Thymus (tissue), 14 donors: ENCODE data around the gene DDX54. TPM values are rescaled to one million over a fixed set of nuclear protein-coding genes. Genes with fewer than 3 reads are reported as not detected.

Experiments used
- DNase-seq, 9 donors: peaks; one replicate each; pipeline ENCODE4 v3.0.0-alpha.2; 2013; ENCODE audit warnings: low spot score in 9 of 9, low read depth in 6 of 9, missing footprints in 1 of 9
- H3K27ac ChIP-seq, 2 donors: one replicate each; pipeline ENCODE4 v1.5.1; 2013; ENCODE audit warnings: control low read depth in 1 of 2, low read depth in 1 of 2, low read length in 1 of 2, mild to moderate bottlenecking in 1 of 2, moderate library complexity in 1 of 2
- H3K27me3 ChIP-seq, 2 donors: one replicate each; pipeline ENCODE4 v1.5.1; 2013; ENCODE audit warnings: low read length in 1 of 2; ENCODE audit not compliant: control insufficient read depth in 2 of 2, insufficient read depth in 1 of 2
- H3K36me3 ChIP-seq, 2 donors: one replicate each; pipeline ENCODE4 v1.5.1; 2013; ENCODE audit warnings: low read length in 1 of 2, mild to moderate bottlenecking in 1 of 2, moderate library complexity in 1 of 2; ENCODE audit not compliant: control insufficient read depth in 2 of 2, insufficient read depth in 2 of 2
- H3K4me1 ChIP-seq, 2 donors: one replicate each; pipeline ENCODE4 v1.5.1; 2013; ENCODE audit warnings: low read length in 2 of 2; ENCODE audit not compliant: control insufficient read depth in 2 of 2, insufficient read depth in 2 of 2
- H3K4me3 ChIP-seq, 2 donors: one replicate each; pipeline ENCODE4 v1.5.1; 2013; ENCODE audit warnings: low read length in 2 of 2, control low read depth in 1 of 2, mild to moderate bottlenecking in 1 of 2
- H3K9me3 ChIP-seq, 2 donors: one replicate each; pipeline ENCODE4 v1.5.1; 2013; ENCODE audit warnings: low read length in 1 of 2, mild to moderate bottlenecking in 1 of 2; ENCODE audit not compliant: control insufficient read depth in 2 of 2, insufficient read depth in 1 of 2
- WGBS: extraction: QIAGEN DNeasy Blood & Tissue Kit; methylation state at CpG from one replicate; pipeline ENCODE4 v1.1.7; 2013; 5-methylcytosine and 5-hydroxymethylcytosine counted together
- long read RNA-seq, 10 donors: transcript quantifications; one replicate each; lab custom pipeline, GENCODE V29; 2026
- polyA plus RNA-seq: library from polyadenylated mRNA; stranded (reverse); fragments of 200-250 nt; gene quantifications from one replicate; pipeline ENCODE4 v1.2.3, GENCODE V29; 2013
- total RNA-seq: library from RNA; stranded (reverse); fragments of 120-200 nt; gene quantifications from one replicate; pipeline ENCODE4 v1.2.4, GENCODE V29; 2013
- donor health status: healthy.

DDX54 gene, protein sequence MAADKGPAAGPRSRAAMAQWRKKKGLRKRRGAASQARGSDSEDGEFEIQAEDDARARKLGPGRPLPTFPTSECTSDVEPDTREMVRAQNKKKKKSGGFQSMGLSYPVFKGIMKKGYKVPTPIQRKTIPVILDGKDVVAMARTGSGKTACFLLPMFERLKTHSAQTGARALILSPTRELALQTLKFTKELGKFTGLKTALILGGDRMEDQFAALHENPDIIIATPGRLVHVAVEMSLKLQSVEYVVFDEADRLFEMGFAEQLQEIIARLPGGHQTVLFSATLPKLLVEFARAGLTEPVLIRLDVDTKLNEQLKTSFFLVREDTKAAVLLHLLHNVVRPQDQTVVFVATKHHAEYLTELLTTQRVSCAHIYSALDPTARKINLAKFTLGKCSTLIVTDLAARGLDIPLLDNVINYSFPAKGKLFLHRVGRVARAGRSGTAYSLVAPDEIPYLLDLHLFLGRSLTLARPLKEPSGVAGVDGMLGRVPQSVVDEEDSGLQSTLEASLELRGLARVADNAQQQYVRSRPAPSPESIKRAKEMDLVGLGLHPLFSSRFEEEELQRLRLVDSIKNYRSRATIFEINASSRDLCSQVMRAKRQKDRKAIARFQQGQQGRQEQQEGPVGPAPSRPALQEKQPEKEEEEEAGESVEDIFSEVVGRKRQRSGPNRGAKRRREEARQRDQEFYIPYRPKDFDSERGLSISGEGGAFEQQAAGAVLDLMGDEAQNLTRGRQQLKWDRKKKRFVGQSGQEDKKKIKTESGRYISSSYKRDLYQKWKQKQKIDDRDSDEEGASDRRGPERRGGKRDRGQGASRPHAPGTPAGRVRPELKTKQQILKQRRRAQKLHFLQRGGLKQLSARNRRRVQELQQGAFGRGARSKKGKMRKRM
- total RNA-seq (23.6 TPM), polyA plus RNA-seq (49.8 TPM)
- long read RNA-seq, donor 1: 0 reads
- long read RNA-seq, donor 2: 0 reads
- long read RNA-seq, donor 3, full-length matches to known transcripts: 11 of 18 reads
- long read RNA-seq, donor 3, partial matches to known transcripts: 7 of 18 reads
- long read RNA-seq, donor 3, other reads (novel, unspliced or antisense): 0 of 18 reads
- long read RNA-seq, donor 4, full-length matches to known transcripts: 1 of 1 reads
- long read RNA-seq, donor 4, partial matches to known transcripts: 0 of 1 reads
- long read RNA-seq, donor 4, other reads (novel, unspliced or antisense): 0 of 1 reads
- long read RNA-seq, donor 5, full-length matches to known transcripts: 8 of 8 reads
- long read RNA-seq, donor 5, partial matches to known transcripts: 0 of 8 reads
- long read RNA-seq, donor 5, other reads (novel, unspliced or antisense): 0 of 8 reads
- long read RNA-seq, donor 6, full-length matches to known transcripts: 10 of 10 reads
- long read RNA-seq, donor 6, partial matches to known transcripts: 0 of 10 reads
- long read RNA-seq, donor 6, other reads (novel, unspliced or antisense): 0 of 10 reads
- long read RNA-seq, donor 7, partial matches to known transcripts: 0 of 2 reads
- long read RNA-seq, donor 7, other reads (novel, unspliced or antisense): 0 of 2 reads
- long read RNA-seq, donor 8, full-length matches to known transcripts: 5 of 5 reads
- long read RNA-seq, donor 8, partial matches to known transcripts: 0 of 5 reads
- long read RNA-seq, donor 8, other reads (novel, unspliced or antisense): 0 of 5 reads
- long read RNA-seq, donor 9: 0 reads
- long read RNA-seq, donor 10, full-length matches to known transcripts: 2 of 2 reads
- long read RNA-seq, donor 10, partial matches to known transcripts: 0 of 2 reads
- long read RNA-seq, donor 10, other reads (novel, unspliced or antisense): 0 of 2 reads

DNA sequence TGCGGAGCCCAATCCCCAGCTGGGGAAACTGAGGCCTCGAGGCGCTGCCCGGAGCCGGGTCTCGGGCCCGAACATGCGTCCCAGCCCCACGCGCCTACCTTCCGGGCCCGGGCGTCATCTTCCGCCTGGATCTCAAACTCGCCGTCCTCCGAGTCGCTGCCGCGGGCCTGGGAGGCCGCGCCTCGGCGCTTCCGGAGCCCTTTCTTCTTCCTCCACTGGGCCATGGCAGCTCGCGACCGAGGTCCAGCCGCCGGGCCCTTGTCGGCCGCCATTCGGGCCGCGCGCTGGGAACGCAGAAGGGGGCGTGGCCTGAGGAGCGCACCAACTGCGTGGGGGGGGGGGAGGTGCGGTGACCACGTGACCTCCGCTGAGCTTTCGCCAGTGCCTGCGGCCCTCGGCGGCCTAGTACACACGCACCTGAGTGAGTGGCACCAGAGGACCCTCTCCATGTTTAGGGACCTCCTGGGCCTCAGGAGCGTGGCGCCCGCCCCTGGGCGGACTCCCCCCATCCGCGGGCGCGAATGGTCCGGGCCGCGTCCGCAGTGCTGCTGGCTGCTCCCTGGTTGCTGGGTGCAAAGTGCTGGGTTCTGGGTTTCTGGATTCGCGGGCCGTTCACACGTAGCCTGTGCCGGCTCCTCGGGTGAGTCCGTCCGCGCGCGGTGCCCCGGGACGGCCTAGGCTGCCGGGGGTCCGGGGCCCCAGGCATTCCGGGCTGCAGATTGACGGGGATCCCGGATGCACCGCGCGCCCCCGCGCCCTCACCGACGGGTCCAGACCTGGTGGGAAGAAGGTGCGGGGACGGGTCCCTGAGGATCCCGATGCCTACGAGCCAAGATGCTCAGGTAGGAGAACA is at the start of gene DDX54, which contains the start of gene RITA1:
DDX54 (minus strand) TSS at position 299 of the 853 bp plus-strand sequence; CDS start at position 272, 27 bp downstream.
RITA1 (plus strand) TSS at position 542 of the 853 bp plus-strand sequence. CDS start 1,026 bp downstream, outside the sequence.
- peaks cover 14 to 17% of the 10 kb centered on the region in 2 donors for H3K4me1 ChIP-seq

DNA sequence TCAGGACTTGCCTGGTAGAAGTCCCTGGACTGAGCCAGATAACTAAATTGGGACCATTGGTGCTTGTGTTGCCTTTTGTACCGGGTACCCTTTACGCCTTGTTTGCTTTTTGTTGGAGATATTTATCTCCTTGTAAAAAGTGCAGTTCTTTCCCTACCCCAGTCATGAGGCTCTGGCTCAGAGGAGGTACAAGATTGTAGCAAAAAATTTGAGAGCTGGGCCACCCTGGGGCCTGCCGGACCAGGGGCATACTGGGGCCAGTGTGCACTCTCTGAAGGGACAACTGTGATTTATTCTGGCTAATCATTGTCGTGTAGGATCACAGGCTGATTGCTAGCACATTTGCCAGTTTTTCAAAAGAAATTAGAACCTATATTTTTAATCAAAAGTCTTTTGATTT is 49.2 kb upstream of the DDX54 start:
- Histone ChIP-seq H3K4me1 (peaks cover 26 to 58% of the 10 kb centered on the region in 2 donors), H3K36me3 (peaks cover 12 to 13% of the 10 kb centered on the region in 2 donors), H3K9me3 (peaks cover 0 to 6% of the 10 kb centered on the region in 2 donors), H3K4me3 (no peak overlapping the region), H3K27me3 (no peaks in the 10 kb centered on the region), H3K27ac (no peak overlapping the region)
- 95% methylated on average over 4 of the region's 4 CpGs for WGBS
- DNase-seq: no peak

More for the DNA sequence above, at the start of gene DDX54, which contains the start of gene RITA1:
- WGBS: under 1% methylated on average over 89 of the region's 89 CpGs
- Histone ChIP-seq H3K27ac (peak within 1 kb of the TSS; percentile 83 to 90), H3K27me3 (no peaks in the 10 kb centered on the region), H3K36me3 (peaks cover 13 to 15% of the 10 kb centered on the region in 2 donors), H3K9me3 (no peaks in the 10 kb centered on the region), H3K4me3 (peak within 1 kb of the TSS; percentile 70 to 99)
- peak in 8 of 9 donors; percentile 60 to 92 (median 76) for DNase-seq

DNA sequence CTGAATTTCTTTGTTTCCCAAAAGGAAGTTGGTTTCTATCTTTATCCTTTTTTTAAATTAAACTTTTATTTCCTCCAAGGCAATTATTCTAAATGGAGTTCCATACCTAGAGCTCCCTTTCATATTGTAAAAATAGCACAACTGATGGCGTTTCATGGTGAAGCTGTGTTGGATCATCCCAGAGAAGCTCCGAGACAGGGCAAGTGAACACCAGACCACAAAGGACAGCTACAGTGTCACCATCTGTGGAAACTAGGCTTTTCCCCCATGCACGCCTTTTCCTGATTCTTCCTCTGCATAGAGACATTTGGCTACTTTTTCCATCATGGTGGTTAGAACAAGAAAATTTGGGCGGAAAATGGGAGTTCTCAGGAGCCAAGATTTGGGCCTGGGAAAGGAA is 48.7 kb upstream of the DDX54 start:
- WGBS: 97% methylated on average over 4 of the region's 4 CpGs
- Histone ChIP-seq H3K27ac (peak overlapping the region in 1 of 2 donors; percentile 83), H3K27me3 (no peaks in the 10 kb centered on the region), H3K9me3 (peaks cover 0 to 6% of the 10 kb centered on the region in 2 donors), H3K4me1 (peaks cover 26 to 58% of the 10 kb centered on the region in 2 donors), H3K36me3 (peaks cover 12 to 13% of the 10 kb centered on the region in 2 donors), H3K4me3 (no peak overlapping the region)
- no peak for DNase-seq

DNA sequence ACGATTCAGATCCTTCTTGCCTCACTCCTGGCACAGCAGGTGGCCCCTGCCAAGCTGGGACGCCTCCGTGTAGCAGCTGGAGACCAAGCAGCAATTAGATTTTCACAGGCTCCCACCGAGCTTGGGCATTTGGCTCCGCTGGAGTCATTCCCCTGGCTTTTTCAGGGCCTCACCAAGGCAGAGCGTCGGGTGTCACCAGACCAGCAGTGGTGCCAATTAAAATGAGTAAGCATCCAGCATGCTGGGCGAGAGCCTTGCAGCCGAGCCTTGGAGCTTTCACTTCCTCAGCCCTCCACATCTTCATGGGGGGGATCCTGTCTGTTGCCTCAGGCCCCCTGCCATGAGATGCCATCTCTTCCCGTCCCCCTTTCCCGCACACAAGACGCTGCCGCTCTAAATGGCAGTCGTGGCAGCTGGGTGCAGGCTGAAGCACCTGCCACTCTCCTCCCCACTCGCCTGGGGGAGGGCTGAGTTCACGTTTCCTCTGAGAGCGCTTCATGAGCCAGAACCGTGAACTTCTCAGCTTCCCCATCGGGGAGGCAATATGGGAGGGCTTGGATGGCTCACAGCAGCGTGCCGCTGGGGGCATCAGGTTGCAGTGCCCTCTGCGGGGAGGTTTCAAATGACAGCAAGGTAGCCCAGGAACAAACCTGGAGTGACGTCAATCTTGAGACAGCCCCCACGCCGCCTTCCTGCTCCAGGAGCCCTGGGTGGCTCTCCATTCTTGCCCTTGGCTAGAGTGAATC is 47.7 kb upstream of the DDX54 start:
- peaks cover 0 to 6% of the 10 kb centered on the region in 2 donors for H3K9me3 ChIP-seq
- peaks cover 24 to 54% of the 10 kb centered on the region in 2 donors for H3K4me1 ChIP-seq
- DNase-seq: peak; percentile 64 to 95 (median 77)
- H3K36me3 ChIP-seq: peaks cover 9 to 13% of the 10 kb centered on the region in 2 donors
- peak overlapping the region; percentile 77 to 83 for H3K27ac ChIP-seq
- H3K4me3 ChIP-seq: peak overlapping the region; percentile 6 to 11
- no peaks in the 10 kb centered on the region for H3K27me3 ChIP-seq
- WGBS: 22% methylated on average over 25 of the region's 25 CpGs

DNA sequence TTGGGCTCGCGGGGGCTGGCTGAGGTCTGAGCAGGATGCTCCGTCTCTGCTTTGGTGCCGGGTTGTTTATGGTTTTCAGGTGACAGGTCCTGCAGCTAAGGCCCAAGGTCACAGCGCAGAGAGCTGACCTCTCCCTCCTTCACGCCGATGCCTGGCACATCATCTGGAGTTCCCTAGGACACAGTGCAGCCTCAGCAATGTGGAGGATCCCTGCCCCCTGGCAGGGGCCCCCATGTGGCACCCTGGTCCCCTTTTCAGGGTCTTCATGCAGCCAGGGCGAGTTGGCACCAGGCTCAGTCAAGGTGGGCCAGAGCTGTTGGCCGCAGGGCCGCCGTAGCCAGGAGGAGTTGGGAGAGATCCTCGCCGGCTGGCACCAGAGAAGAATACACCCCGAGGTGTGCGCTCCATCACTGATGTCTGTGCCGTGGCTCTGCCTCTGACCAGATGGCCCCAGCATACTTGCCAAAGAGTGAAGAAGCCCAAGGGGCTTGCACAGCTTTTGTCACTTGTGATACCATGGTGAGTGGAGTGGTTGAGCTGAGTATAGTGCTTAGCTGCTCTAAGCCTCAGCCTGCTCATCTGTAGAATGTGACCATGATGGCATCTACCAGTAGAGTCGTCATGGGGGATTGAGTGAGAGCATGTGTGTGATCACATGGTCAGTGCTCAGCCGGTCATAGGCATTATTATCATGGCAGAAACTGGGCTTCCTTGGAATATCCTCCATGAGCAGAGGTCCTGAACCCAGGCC is 47.0 kb upstream of the DDX54 start:
- Histone ChIP-seq H3K36me3 (peaks cover 9 to 13% of the 10 kb centered on the region in 2 donors), H3K4me1 (peaks cover 19 to 46% of the 10 kb centered on the region in 2 donors), H3K9me3 (peaks cover 0 to 6% of the 10 kb centered on the region in 2 donors), H3K4me3 (no peak overlapping the region), H3K27me3 (no peaks in the 10 kb centered on the region), H3K27ac (peak overlapping the region; percentile 77 to 83)
- 98% methylated on average over 18 of the region's 18 CpGs for WGBS
- no peak for DNase-seq

DNA sequence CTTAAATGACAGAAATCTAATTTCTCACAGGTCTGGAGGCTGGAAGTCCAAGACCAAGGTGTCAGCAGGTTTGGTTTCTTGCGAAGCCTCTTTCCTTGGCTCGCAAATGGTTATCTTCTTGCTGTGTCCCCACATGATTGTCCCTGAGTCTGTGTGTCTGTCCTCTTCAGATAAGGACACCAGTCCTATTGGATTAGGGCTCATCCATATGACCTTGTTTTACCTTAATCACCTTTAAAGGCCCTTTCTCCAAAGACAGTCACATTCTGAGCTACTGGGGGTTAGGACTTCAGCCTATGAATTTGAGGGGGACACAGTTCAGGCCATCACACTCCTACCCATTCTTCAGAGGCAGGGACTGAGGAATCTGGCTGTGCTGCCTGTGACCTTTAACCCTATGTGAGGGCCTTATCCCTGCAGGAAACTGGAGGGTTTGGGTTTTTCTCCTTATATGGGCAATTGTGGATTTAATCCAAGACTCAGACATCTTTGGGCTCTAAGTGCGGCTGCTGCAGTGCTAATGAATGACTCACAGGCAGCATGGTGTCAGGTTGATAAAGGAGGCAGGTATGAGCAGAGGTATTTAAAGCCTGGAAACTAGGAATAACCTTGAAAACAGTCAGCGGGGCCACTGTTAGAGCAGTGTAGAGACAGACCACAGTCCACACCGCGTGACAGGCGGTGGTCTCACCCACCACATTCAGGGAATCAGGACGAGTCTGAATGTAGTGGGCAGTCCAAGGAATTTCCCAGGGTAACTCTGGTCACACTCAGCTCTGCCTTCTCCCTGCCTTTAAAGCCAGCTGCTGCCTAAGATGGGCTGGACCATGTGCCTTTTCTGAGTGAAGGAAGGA is 46.2 kb upstream of the DDX54 start:
- H3K36me3 ChIP-seq: peaks cover 12 to 15% of the 10 kb centered on the region in 2 donors
- no peak overlapping the region for H3K27ac ChIP-seq
- WGBS: 95% methylated on average over 8 of the region's 8 CpGs
- H3K9me3 ChIP-seq: peaks cover 0 to 6% of the 10 kb centered on the region in 2 donors
- DNase-seq: no peak
- H3K4me1 ChIP-seq: peaks cover 19 to 45% of the 10 kb centered on the region in 2 donors
- H3K27me3 ChIP-seq: no peaks in the 10 kb centered on the region
- H3K4me3 ChIP-seq: no peak overlapping the region
